K562 (cell line): ENCODE results near the gene IFNK. TPM values are rescaled to one million over a fixed set of nuclear protein-coding genes. Genes with fewer than 3 reads are reported as not detected.
A peak's percentile ranks its signal among the peaks of the same experiment; 100 is the strongest.
"Not testable (repeated sequence)": the region's sequence is repeated elsewhere in the genome, so short reads cannot be mapped to it uniquely, and the experiment has no call there.

Experiments used
- ATAC-seq: fragments of 200-7000 bp; cut with Tn5 transposase; 3 replicates; pipeline ENCODE4 v1.9.1; 2020; ENCODE audit warnings: moderate library complexity
- BruUV-seq: library from RNA; stranded (reverse); fragments of 400-500 nt; replicated peaks from 2 replicates; lab custom pipeline; 2021; lab: Mats Ljungman, UMichigan
- CTCF ChIA-PET: fragments of 300-600 bp; formaldehyde crosslinking; extraction: SDS; loops from one replicate; lab custom pipeline; 2021; ENCODE audit warnings: low intra/inter-chr PET ratio; lab: Yijun Ruan, JAX
- POLR2A ChIA-PET: fragments of 300-600, 350-650 bp; sonication (Branson Sonifier 250); formaldehyde crosslinking; extraction: SDS; loops from one replicate; lab custom pipeline; 2021; ENCODE audit warnings: antibody characterized with exemption, inconsistent platforms; lab: Yijun Ruan, JAX
- DNase-seq, 4 experiments: peaks; one replicate each; pipeline versions ENCODE4 v3.0.0 to v3.0.0-alpha.2; 2011 to 2018; ENCODE audit warnings: low spot score in 3 of 4, mixed read lengths in 3 of 4; ENCODE audit errors: extremely low read depth in 1 of 4
- FAIRE-seq: peaks from 2 replicates; lab custom pipeline; 2011; peaks lifted over from hg19 to GRCh38; lab: Jason Lieb, UNC
- H2AFZ ChIP-seq: 2 replicates; pipeline ENCODE4 v1.6.0; 2011; ENCODE audit warnings: low read depth, low read length, control low read depth, inconsistent platforms
- H3K27ac ChIP-seq: fragments of 200-600 bp; 3 replicates; pipeline ENCODE4 v1.8.0; 2011; ENCODE audit warnings: low read depth, mild to moderate bottlenecking, control low read depth, inconsistent platforms, low read length, moderate library complexity, mixed read lengths; ENCODE audit errors: extremely low read depth
- H3K27me3 ChIP-seq, 2 experiments: fragments of 300-600 bp in 1 of 2; 2 replicates in 1 of 2; 3 replicates in 1 of 2; pipeline versions ENCODE4 v1.6.0 to v1.8.0; 2011; ENCODE audit warnings: inconsistent platforms in 2 of 2, low read length in 2 of 2, mild to moderate bottlenecking in 1 of 2, mixed read lengths in 1 of 2, moderate library complexity in 1 of 2; ENCODE audit not compliant: control insufficient read depth in 2 of 2, insufficient read depth in 2 of 2
- H3K36me3 ChIP-seq: fragments of 300-600 bp; 3 replicates; pipeline ENCODE4 v1.8.0; 2011; ENCODE audit warnings: mild to moderate bottlenecking, low read length, inconsistent platforms; ENCODE audit not compliant: control insufficient read depth, insufficient read depth
- H3K4me1 ChIP-seq, 2 experiments: fragments of 200-600 bp in 1 of 2; replicated peaks in 1 of 2; 2 replicates in 1 of 2; 3 replicates in 1 of 2; pipeline versions ENCODE4 v1.5.1 to v1.8.0; 2011; ENCODE audit warnings: inconsistent platforms in 2 of 2, low read length in 2 of 2, mild to moderate bottlenecking in 1 of 2, mixed read lengths in 1 of 2, moderate library complexity in 1 of 2; ENCODE audit not compliant: control insufficient read depth in 2 of 2, insufficient read depth in 2 of 2
- H3K4me2 ChIP-seq: 2 replicates; pipeline ENCODE4 v1.6.1; 2011; ENCODE audit warnings: low read length, control low read depth, inconsistent platforms, mixed read lengths; ENCODE audit not compliant: insufficient read depth
- H3K4me3 ChIP-seq: fragments of 200-600 bp; sonication (generic), shearing (Covaris generic); 2 replicates; pipeline ENCODE4 v1.5.1; 2016; ENCODE audit warnings: control low read depth, inconsistent platforms
- H3K79me2 ChIP-seq: fragments of 200-600 bp; 3 replicates; pipeline ENCODE4 v1.8.0; 2011; ENCODE audit warnings: low read length, inconsistent platforms; ENCODE audit not compliant: control insufficient read depth, insufficient read depth
- H3K9ac ChIP-seq, 2 experiments: 2 replicates each; pipeline versions ENCODE4 v1.6.0 to v1.6.1; 2011; ENCODE audit warnings: low read depth in 2 of 2, low read length in 2 of 2, control low read depth in 1 of 2, inconsistent platforms in 1 of 2, mild to moderate bottlenecking in 1 of 2, mixed read lengths in 1 of 2; ENCODE audit not compliant: insufficient read depth in 1 of 2
- H3K9me1 ChIP-seq: one replicate; pipeline ENCODE4 v1.6.0; 2011; ENCODE audit warnings: inconsistent platforms, mild to moderate bottlenecking, low read length, moderate library complexity; ENCODE audit not compliant: control insufficient read depth, insufficient read depth
- H3K9me3 ChIP-seq: replicated peaks from 2 replicates; pipeline ENCODE4 v1.5.1; 2011; ENCODE audit warnings: low read depth, low read length, inconsistent platforms; ENCODE audit not compliant: control insufficient read depth, insufficient read depth
- H4K20me1 ChIP-seq: replicated peaks from 2 replicates; pipeline ENCODE4 v1.6.1; 2011; ENCODE audit warnings: low read length, inconsistent platforms, mixed read lengths; ENCODE audit not compliant: control insufficient read depth, insufficient read depth
- JUN ChIP-seq, 2 experiments: sonication (generic) in 1 of 2; formaldehyde crosslinking in 1 of 2; IDR thresholded peaks; 2 replicates each; pipeline versions ENCODE4 v1.6.1 to v1.8.0; 2012 to 2022; ENCODE audit warnings: borderline replicate concordance in 2 of 2, mild to moderate bottlenecking in 2 of 2, improper control_type of control experiment in 1 of 2, low read depth in 1 of 2, low read length in 1 of 2, missing genetic modification reagents in 1 of 2
- JUND ChIP-seq, 2 experiments: IDR thresholded peaks; 2 replicates in 1 of 2; 3 replicates in 1 of 2; pipeline ENCODE4 v1.6.1; 2011; ENCODE audit warnings: borderline replicate concordance in 2 of 2, low read depth in 2 of 2, low read length in 2 of 2, improper control_type of control experiment in 1 of 2, missing biosample characterization in 1 of 2, missing genetic modification characterization in 1 of 2, missing genetic modification reagents in 1 of 2
- TOE1 ChIP-seq, 2 experiments: fragments of 450-650 bp in 1 of 2; sonication (generic) in 1 of 2; formaldehyde crosslinking in 1 of 2; IDR thresholded peaks; 2 replicates each; pipeline versions ENCODE4 v1.7.1 to v1.8.0; 2016 to 2022; ENCODE audit warnings: borderline replicate concordance in 2 of 2, mild to moderate bottlenecking in 2 of 2, antibody characterized with exemption in 1 of 2, inconsistent platforms in 1 of 2, low read depth in 1 of 2, missing genetic modification reagents in 1 of 2, moderate library complexity in 1 of 2
- WGBS: fragments of 100-300 bp; shearing (Covaris generic); methylation state at CpG from one replicate; pipeline ENCODE4 v1.1.6; 2016; ENCODE audit warnings: low coverage, mixed read lengths; ENCODE audit not compliant: insufficient coverage; ENCODE audit errors: missing lambda C conversion rate; 5-methylcytosine and 5-hydroxymethylcytosine counted together
- in situ Hi-C: fragments of 300-500 bp; cut with MboI; formaldehyde crosslinking; loops from 4 replicates; pipeline ENCODE4 v1.15.0; 2018; ENCODE audit warnings: inconsistent platforms, mixed read lengths
- intact Hi-C: fragments of 100-400 bp; cut with micrococcal nuclease; formaldehyde crosslinking; loops from 2 replicates; pipeline ENCODE4 v1.14.2; 2022
- polyA plus RNA-seq, 8 experiments: library from polyadenylated mRNA; depleted of rRNA in 4 of 8; stranded (reverse) in 5 of 8; unstranded in 3 of 8; fragments of >200 nt; fragmentation: Nextera tagmentation in 2 of 8; fragmentation: Illumina TruSeq in 1 of 8; extraction: Ambion mirVana in 2 of 8; extraction: Trizol in 1 of 8; gene quantifications; 2 replicates each; pipeline versions ENCODE4 v1.2.1 to v1.2.3, GENCODE V29; 2011 to 2014; ENCODE audit warnings: inconsistent platforms in 1 of 8, missing spikeins in 1 of 8
- total RNA-seq, 7 experiments: library from RNA; depleted of rRNA in 6 of 7; stranded (reverse); fragments of >200 nt in 6 of 7; fragmentation: Illumina TruSeq in 2 of 7; extraction: Trizol in 2 of 7; gene quantifications; 2 replicates each; pipeline versions ENCODE4 v1.2.1 to v1.2.3, GENCODE V29; 2011 to 2021; ENCODE audit warnings: low replicate concordance in 1 of 7

The IFNK gene
- total and polyA plus RNA-seq, 9 of the 15 experiments (the other 6 are each of a cell fraction or from before 2014, with no cell fraction given) = 0.11 TPM; not detected in 8

- TF ChIP-seq TOE1 (IDR thresholded peaks at IDR 0.05; ENCODE audit: borderline replicate concordance) = no peak
- TF ChIP-seq TOE1 (CRISPR knock-in tag; IDR thresholded peaks at IDR 0.05; ENCODE audit: borderline replicate concordance, low read depth) = no peak
- peak; percentile 75; the same call in 1 of the 2 replicates for TF ChIP-seq JUND (IDR thresholded peaks at IDR 0.05; ENCODE audit: borderline replicate concordance, low read depth, low read length)
- TF ChIP-seq JUND (tag; IDR thresholded peaks at IDR 0.05; ENCODE audit: borderline replicate concordance, low read depth, low read length) = peak; percentile 29; the same call in 1 of the 3 replicates
- TF ChIP-seq JUN (IDR thresholded peaks at IDR 0.05; ENCODE audit: borderline replicate concordance, low read depth, low read length) = 0 out of 2 replicates have a peak, but pooled peaks have one; percentile 25
- TF ChIP-seq JUN (CRISPR knock-in tag; IDR thresholded peaks at IDR 0.05; ENCODE audit: borderline replicate concordance) = no peak
Measured at GRCh38 chr9:27499451-27499850, 24.6 kb upstream of the IFNK start (continued).

- FAIRE-seq, H3K27me3 ChIP-seq, intact Hi-C loops, H3K9me1 ChIP-seq, H3K9me3 ChIP-seq, CTCF ChIA-PET, H3K27ac ChIP-seq, H3K4me2 ChIP-seq, POLR2A ChIA-PET, DNase-seq, ATAC-seq, BruUV-seq, H2AFZ ChIP-seq, H3K4me3 ChIP-seq, in situ Hi-C loops, H3K9ac ChIP-seq, H4K20me1 ChIP-seq, H3K36me3 ChIP-seq: not testable (repeated sequence)
- WGBS = 67% methylated on average over 1 of the region's 3 CpGs
- Histone ChIP-seq H3K4me1 (peaks cover 0 to 13% of the 10 kb centered on the region in 2 experiments; a peak in 3 of 5 replicates), H3K79me2 (peaks cover 41% of the 10 kb centered on the region)
Measured at GRCh38 chr9:27500902-27501301, 23.2 kb upstream of the IFNK start.
